Erythroblast (primary cell): ENCODE data around the gene EFHC1.

Source experiments
- GATA1 ChIP-seq: IDR thresholded peaks from 2 replicates; pipeline ENCODE4 v1.6.1; 2011; ENCODE audit warnings: low read depth, mild to moderate bottlenecking, control low read depth, low read length, moderate library complexity
- POLR2A ChIP-seq: IDR thresholded peaks from 2 replicates; pipeline ENCODE4 v1.6.1; 2011; ENCODE audit warnings: mild to moderate bottlenecking, low read length

DNA sequence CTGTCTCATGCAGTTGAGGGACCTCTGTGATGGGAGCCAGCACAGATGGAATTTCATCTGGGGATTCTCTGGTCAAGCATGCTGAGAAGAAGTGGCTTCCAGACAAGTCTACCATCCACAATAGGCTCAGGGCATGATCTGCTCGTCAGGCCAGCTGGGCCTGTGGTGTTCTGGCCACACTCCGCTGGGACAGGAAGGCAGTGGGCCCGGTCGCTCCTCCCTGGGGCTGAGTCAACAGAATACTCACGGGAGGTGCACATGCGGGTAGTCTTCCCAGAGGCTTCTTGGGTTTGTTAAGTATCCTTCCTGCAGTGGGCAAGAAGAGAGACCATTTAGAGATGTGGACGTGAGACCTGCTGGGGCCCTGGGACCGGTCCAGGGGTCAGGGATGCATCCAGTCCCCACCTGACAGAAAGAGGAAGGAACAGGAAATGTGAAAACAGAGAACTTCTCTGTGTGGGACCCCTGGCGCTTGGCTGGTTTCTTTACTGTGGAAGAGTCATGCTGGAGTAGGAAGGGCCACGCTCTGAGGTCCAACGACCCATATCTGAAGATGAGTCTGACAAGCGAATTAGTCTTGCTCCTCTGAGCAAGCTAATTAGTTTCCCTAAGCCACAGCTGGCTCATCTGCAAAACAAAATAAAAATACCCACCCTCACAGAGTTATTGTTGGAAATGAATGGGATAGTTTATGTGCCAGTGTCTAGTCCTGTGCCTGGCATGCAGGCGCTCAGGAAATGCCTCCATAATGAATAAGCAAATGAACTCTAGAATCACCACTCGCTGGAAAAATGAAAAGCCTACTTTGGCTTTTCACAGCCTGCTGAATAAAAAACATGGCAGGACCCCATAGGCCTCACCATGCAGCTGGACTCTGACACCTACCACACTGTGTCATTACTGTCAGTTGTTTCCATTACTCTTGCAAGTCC is 89.4 kb downstream of the EFHC1 start:
- no peak for TF ChIP-seq POLR2A
- TF ChIP-seq GATA1, result no peak
